ENCODE results near the gene OSBPL7. TPM values are rescaled to one million over a fixed set of nuclear protein-coding genes. Genes with fewer than 3 reads are reported as not detected.

OSBPL7 gene
- polyA plus RNA-seq, 3 donors, result 9.3 to 12.3 (median 11.7) TPM

GRCh38 chr17:47847341-47848197, 26.0 kb upstream of the OSBPL7 start:
- DNase-seq (ENCODE audit: low read depth in 3 of 3, low spot score in 2 of 3), result no peak

- DNase-seq (ENCODE audit: low read depth in 3 of 3, low spot score in 2 of 3), result no peak
Observed at GRCh38 chr17:47846716-47847340, 25.2 kb upstream of the OSBPL7 start.

DNA sequence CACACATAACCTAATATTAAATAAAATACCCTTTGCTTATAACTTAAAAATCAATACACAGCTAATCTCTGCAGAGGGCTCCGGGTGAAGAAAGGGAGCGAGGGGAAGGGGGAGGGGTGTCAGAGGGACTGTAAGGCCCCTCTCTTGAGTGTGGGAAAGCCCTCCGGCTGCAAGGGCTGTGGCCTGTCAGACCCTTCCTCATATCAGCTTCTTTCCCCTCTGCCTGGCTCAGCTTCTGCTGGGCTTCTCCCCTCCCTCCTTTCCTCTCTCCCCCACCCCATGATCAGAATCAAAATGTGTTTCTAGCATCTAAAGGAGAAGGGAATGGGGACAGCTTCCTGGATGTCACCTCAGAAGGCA, 24.1 kb upstream of the OSBPL7 start:
- DNase-seq (ENCODE audit: low read depth in 3 of 3, low spot score in 2 of 3), result no peak

DNA sequence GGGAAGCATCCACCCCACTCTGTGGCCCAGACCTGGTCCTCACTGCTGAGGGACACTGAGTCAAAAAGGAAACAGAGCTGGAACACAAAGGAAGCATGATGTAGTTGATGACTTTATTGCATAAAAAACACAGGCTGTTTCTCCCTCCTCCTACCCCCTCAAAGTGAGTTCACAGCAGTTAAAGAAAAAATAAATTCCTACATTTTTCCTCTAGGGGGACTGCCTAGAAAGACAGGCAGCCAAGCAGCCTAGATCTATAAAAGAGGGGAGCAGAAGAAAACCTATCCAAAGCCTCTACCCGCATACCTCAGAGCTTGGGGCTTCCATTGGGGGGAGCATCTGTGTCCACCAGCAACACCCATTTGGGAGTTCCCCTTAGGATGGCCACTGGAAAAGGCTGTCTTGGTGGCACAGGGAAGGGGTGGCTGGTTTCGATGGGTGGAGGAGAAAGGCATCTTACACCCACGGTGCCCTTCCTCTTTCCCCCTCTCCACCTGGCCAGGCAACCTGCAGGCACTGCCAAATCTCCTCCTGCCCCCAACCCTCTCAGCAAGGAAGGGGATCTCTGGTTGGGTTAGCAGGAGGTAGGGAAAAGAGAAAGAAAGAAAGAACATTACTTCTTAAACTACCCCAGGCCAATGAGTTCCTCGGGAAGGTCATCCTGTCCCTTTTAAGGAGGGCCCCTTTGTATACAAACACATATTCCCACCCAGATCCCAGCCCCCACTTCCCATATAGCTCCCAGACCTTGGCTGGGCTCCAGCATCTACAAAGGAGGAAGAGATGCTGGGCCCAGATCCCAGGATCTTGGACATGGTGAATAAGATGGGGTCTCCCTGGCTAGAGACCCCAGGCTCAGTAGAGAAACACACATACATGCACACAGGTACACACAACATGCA, 23.5 kb upstream of the OSBPL7 start:
- DNase-seq (ENCODE audit: low read depth in 3 of 3, low spot score in 2 of 3), result no peak

DNA sequence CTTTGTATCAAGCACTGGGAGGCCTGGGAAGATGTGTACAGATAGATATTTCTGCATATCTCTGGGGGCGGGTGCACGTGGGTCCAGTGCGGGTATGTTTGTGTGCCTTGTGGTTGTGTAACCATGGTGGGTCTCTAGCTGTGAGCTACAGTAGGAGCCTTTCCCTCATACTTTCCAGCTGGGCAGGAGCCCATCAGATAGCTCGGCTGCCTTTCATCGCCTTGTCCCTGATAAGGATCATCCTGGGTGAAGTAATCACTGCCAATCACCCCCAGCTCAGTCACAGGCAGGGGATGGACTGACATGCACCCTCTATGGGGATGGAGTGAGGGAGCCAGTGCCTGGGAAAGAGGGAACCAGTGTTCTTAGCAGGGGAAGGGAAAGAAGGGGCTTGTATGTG, 22.6 kb upstream of the OSBPL7 start:
- DNase-seq (ENCODE audit: low read depth in 3 of 3, low spot score in 2 of 3), result no peak

DNA sequence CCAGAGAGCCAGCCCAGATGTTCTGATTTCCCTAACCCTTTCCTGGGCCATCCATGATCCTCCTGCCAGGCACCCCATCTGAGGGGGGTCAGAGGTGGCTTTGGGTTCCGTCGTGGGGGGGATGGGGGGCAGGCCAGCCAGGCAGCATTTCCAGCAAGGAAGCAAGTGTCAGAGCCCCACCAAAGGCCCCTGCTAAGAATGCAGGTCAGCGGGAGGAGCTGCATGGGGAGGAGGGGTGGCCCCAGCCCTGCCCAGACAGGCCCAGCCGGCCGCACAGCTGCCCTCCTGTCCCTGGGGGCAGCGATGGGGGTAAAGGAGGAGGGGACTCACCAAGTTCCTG, 21.8 kb upstream of the OSBPL7 start:
- DNase-seq (ENCODE audit: low read depth in 3 of 3, low spot score in 2 of 3), result no peak

DNA sequence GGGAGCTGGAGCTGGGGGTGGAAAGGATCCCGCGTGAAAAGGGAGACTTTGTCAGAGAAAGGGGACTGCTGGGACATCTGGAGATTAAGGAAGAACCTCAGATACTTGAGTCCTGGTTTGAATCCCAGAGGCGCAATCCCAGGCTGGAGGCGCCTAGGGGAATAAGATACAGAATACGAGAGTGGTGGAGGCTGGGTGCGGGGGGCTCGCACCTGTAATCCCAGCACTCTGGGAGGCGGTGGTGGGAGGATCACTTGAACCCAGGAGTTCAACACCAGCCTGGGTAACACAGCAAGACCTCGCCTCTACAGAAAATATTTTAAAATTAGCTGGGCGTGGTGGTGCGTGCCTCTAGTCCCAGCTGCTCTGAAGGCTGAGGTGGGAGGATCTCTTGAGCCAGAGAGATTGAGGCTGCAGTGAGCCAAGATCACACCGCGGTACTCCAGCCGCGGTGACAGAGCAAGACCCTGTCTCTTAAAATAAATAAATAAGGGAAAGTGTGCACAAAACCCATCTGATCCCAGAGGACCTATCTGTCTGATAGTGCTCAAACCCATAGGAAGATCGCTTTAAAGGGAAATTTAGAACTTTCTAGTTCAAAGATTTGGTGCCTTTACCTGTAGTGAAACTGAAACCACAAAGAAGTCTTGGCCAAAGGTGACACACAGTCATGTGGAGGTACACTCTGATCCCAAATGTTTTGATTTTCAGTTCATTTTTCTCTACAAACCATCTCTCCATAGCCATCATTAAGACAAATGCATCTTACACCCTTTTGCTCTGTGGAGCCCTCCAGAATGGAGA, 20.1 kb upstream of the OSBPL7 start:
- no peak for DNase-seq (ENCODE audit: low read depth in 3 of 3, low spot score in 2 of 3)

GRCh38 chr17:47840742-47841487, 19.3 kb upstream of the OSBPL7 start, which contains the start of gene SCRN2:
SCRN2 (minus strand) TSS chr17:47841273; CDS start chr17:47840843, 430 bp downstream.
- DNase-seq (ENCODE audit: low read depth in 3 of 3, low spot score in 2 of 3), result peak; percentile 72 to 81 (median 78)

- DNase-seq (ENCODE audit: low read depth in 3 of 3, low spot score in 2 of 3), result no peak
Observed at GRCh38 chr17:47840001-47840741, 18.6 kb upstream of the OSBPL7 start.

- DNase-seq (ENCODE audit: low read depth in 3 of 3, low spot score in 2 of 3), result no peak
Observed at GRCh38 chr17:47839071-47839470, 17.5 kb upstream of the OSBPL7 start.

GRCh38 chr17:47838636-47839035, 17.0 kb upstream of the OSBPL7 start:
- no peak for DNase-seq (ENCODE audit: low read depth in 3 of 3, low spot score in 2 of 3)

DNA sequence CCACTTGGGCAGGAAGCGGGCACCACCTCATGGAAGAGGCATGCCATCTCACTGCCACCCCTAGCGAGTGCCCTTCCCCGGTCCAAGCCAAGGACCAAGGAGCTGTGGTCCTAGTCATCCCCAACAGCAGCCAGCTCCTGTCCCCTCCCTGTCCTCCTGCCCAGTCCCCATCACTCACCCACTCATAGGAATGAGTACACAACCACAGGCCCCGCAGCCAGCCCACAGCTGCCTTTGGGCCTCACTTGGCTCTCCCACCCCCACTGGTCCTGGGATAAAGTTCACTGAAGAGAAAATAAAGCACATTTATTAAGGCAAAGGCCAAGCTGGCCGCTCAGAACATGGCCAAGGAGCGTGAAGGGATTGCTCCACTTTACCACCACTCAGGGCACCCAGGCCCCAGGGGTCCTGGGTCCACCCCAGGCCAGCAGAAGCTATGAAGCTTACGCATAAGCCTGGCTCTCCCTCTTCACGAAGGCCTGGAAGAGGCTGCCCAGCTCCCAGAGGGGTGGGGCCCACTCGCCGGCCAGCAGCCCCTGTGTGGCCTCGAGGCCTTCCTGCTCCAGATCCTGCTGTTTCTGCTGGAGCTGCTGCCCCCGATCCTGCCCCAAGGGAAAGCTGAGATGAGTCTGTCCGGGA, 15.9 kb upstream of the OSBPL7 start:
- DNase-seq (ENCODE audit: low read depth in 3 of 3, low spot score in 2 of 3), result no peak

GRCh38 chr17:47836601-47837000, 15.0 kb upstream of the OSBPL7 start:
- DNase-seq (ENCODE audit: low read depth in 3 of 3, low spot score in 2 of 3), result no peak

- no peak for DNase-seq (ENCODE audit: low read depth in 3 of 3, low spot score in 2 of 3)
Observed at GRCh38 chr17:47834756-47835155, 13.2 kb upstream of the OSBPL7 start.

- DNase-seq (ENCODE audit: low read depth in 3 of 3, low spot score in 2 of 3), result no peak
Observed at GRCh38 chr17:47831934-47832327, 10.3 kb upstream of the OSBPL7 start.

DNA sequence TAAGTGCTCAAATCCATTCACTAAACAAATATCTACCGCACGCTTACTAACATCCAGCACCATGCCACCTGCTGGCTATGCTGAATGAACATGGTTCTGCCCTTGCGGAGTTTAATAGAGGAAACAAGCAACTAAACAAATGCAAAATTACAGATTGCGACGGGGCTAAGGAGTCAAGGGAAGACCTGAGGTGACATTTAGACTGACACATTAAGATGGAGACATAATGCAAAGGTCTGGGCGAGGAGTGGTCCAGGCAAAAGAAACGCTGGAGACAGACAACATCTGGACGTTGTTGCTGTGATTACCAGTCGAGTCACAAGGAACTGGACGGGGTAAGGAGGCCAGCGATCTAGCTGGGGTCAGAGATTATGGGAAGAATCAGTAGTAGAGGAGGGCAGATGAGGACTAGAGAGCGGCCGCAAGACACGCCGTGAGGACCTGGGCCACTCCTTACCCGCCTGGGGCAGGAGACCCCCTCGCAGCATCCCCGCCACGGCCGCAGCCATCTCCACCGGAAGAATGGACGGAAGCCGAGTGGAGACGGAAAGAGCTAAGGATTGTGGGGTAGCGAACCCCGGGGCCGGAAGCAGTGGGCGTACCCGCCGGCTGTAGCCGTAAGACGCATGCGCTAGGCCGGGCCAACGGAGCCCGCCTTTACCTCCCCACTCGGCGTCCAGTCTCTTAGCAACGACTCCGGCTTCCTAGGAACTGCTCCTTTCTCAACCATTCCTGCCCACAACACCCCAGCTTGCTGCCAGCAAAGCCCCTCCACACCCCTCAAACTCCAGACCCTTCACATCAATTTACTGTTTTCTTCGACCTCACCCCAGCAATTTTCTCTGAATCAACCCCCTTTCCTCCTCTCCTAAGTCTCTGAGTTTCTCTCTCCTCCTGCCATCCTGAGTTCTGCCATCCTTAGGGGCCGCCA, 9.7 kb upstream of the OSBPL7 start, which contains the start of the genes LRRC46 and MRPL10:
Gene LRRC46, plus strand, starts transcription at position 668 of the 931 bp plus-strand sequence. CDS start 320 bp downstream, outside the sequence.
Gene MRPL10, minus strand, starts transcription at position 539 of the 931 bp plus-strand sequence. Its CDS starts 30 bp downstream, at position 509.
- DNase-seq (ENCODE audit: low read depth in 3 of 3, low spot score in 2 of 3), result peak; percentile 88 to 92 (median 90)

- DNase-seq (ENCODE audit: low read depth in 3 of 3, low spot score in 2 of 3), result no peak
Observed at GRCh38 chr17:47830396-47831002, 8.9 kb upstream of the OSBPL7 start.
